HCT116 (cell line): ENCODE measurements around the gene MYOM1.

Source experiments
- CTCF ChIP-seq, 3 experiments: fragments of 200-600 bp in 1 of 3; sonication (generic) in 1 of 3; IDR thresholded peaks in 2 of 3; conservative IDR thresholded peaks in 1 of 3; 2 replicates each; pipeline ENCODE4 v1.5.1; 2012 to 2017; ENCODE audit warnings: low read depth in 2 of 3, low read length in 2 of 3, antibody characterized with exemption in 1 of 3, borderline replicate concordance in 1 of 3, control low read depth in 1 of 3, mild to moderate bottlenecking in 1 of 3, mixed read lengths in 1 of 3, mixed run types in 1 of 3, moderate library complexity in 1 of 3; ENCODE audit not compliant: insufficient read depth in 1 of 3
- MAX ChIP-seq: IDR thresholded peaks from 2 replicates; pipeline ENCODE4 v1.6.1; 2012
- RAD21 ChIP-seq: IDR thresholded peaks from 2 replicates; pipeline ENCODE4 v1.6.1; 2012; ENCODE audit warnings: low read depth, mild to moderate bottlenecking

- TF ChIP-seq RAD21 (no peak), CTCF (IDR thresholded peaks at IDR 0.05 in 2 of 3, conservative IDR thresholded peaks at IDR 0.05 in 1 of 3; ENCODE audit: borderline replicate concordance in 1 of 3, insufficient read depth in 1 of 3, low read depth in 2 of 3, low read length in 2 of 3) (no peak), MAX (no peak)
These were observed 46.4 kb upstream of the MYOM1 start for GRCh38 chr18:3266062-3266608.
